Measurements from ENCODE around the gene MYO1D.
"Not testable (repeated sequence)": the region's sequence is repeated elsewhere in the genome, so short reads cannot be mapped to it uniquely, and the experiment has no call there.

Gene MYO1D

GRCh38 chr17:32529604-32530003, 347.3 kb downstream of the MYO1D start:
- no peak for DNase-seq (ENCODE audit: low read depth)

DNA sequence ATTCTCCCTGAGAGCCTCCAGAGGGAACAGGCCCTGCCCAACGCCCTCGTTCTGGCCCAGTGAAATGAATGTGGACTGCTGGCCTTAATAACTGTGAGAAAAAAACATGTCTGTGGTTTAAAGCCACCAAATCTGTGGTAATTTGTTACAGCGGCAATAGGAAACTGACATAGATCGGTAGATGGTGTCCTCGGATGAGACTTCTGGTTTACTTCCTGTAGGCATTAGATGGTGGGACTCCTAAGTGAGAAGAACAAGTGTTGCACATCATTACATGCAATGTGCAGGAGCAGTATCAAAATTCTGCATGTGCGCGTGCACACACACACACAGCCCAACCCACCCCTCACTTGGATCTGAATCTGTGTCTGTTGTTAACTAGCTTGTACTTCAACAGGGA, 348.1 kb downstream of the MYO1D start:
- no peak for DNase-seq (ENCODE audit: low read depth)

GRCh38 chr17:32527146-32527545, 349.8 kb downstream of the MYO1D start:
- DNase-seq (ENCODE audit: low read depth), result no peak

DNA sequence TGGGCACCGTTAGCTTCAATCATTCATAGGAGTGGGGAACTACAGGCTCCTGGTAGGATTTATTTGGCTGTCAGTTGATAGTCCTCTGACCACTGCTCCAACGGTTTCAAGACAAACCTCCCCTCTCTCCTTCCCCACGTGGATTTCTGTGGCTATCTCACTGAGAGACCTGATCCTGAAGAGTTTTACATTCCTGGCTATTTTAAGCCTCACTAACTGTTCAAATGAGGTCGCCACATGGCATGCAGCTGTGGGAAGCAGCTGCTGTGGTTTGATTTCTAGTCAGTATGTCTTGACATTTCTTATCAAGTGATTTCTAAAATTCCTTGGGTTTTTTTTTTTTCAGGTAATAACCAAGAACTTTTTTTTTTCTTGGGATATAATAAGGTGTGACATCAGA, 351.8 kb downstream of the MYO1D start:
- DNase-seq (ENCODE audit: low read depth), result no peak

- not testable (repeated sequence) for DNase-seq (ENCODE audit: low read depth)
Observed at GRCh38 chr17:32524553-32524880, 352.4 kb downstream of the MYO1D start.

DNA sequence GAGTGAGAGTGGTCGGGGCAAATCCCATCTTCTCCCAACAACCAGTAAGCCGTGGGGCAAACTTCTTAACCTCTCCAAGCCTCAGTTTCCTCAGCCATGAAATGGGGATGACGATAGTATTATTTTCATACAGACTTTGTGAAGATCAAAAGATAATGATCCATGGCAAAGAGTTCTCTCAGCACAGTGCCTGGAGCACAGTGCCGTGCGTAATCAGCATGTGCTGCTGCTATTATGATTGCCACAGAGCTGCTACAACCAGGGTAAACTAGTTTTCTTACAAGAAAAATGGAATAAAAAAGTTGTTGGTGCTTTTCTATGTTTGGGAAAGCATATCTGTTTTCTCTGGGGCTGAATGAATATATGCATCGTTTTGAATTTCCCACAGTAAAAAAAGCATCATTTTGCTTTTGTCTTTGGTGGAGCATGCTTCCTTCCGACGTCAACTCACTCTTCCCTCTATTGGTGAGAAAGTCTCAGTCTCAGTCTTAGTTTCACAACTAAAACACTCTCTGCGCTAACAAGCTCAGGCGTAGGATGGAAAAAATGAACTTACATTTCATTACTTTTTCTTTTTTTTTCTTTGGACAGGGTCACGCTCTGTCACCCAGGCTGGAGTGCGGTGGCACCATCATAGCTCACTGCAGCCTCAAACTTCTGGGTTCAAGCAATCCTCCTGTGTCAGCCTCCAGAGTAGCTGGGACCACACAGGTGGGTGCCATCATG, 352.9 kb downstream of the MYO1D start:
- no peak for DNase-seq (ENCODE audit: low read depth)

GRCh38 chr17:32523017-32523680, 353.8 kb downstream of the MYO1D start:
- no peak for DNase-seq (ENCODE audit: low read depth)

- DNase-seq (ENCODE audit: low read depth), result no peak
Observed at GRCh38 chr17:32520737-32521404, 356.1 kb downstream of the MYO1D start.

GRCh38 chr17:32520104-32520701, 356.7 kb downstream of the MYO1D start:
- DNase-seq (ENCODE audit: low read depth), result peak; percentile 13

- peak; percentile 33 for DNase-seq (ENCODE audit: low read depth)
Observed at GRCh38 chr17:32519228-32520103, 357.5 kb downstream of the MYO1D start.

GRCh38 chr17:32518646-32519227, 358.2 kb downstream of the MYO1D start:
- no peak for DNase-seq (ENCODE audit: low read depth)

- DNase-seq (ENCODE audit: low read depth), result no peak
Observed at GRCh38 chr17:32517982-32518381, 358.9 kb downstream of the MYO1D start.

DNA sequence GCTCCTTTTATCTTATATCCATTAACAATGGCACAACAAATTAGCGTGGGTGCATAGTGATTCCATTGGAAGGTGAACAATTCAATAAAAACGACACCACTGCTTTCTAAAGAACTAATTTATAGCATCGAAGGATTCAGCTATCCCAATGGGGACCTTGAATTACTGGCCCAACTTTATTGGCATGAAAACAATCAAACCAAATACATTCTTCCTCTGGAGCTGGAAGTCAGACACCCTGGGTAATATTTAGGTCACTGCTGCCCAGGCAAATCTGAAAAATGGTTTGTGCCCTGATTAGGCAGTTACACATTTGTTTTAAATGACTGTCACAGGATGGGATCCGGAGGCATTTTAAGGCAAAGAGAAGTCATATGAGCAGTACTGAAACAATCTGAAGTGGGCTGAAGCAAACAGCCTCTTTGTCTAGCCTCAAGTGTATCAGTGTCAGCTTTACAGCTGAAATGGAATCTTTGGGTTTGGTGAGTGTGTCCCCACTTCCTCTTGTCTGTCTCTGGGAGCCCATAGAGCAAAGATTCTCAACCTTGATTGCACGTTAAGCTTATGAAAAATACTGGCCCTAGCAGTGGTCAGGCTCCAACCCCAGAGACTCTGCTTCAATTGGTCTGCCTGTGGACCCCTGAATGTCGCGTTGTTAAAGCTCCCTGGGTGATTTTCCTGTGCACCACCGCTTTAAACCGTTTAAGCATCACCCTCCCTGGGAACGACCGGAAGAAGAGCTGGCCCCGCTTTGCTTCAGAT, 359.8 kb downstream of the MYO1D start:
- no peak for DNase-seq (ENCODE audit: low read depth)

- no peak for DNase-seq (ENCODE audit: low read depth)
Observed at GRCh38 chr17:32516450-32516849, 360.5 kb downstream of the MYO1D start.

DNA sequence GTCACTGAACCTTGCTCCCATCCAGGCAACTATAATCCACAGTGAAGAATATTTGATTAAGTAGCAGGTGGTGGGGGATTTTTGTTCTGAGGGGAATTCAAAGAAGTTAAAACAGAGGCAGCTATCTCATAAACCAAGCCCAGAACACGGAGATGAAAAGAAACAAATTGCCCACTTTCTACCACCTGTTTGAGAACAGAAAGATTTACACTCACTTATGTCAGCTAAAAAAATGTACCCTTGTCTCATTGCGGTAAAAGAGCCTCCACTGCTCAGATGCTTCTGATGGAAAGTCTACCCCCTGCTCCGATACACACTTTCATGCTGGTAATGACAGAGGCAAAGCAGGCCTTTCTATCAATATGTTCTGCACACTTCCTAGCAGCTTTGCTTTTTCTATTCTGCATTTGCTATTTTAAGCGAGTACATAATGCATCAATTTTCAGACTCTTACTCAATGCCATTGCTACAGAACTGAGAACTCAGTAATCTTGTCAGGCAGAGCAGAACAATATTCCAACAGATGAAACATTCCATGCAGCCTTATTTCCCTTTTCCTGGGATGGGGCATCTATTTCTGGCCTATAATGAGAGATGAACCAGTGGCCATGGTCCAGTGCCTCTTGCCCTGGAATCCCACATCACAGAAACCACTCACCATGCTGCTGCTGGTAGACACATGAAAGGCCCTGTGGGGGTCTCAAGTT, 361.1 kb downstream of the MYO1D start:
- no peak for DNase-seq (ENCODE audit: low read depth)

- DNase-seq (ENCODE audit: low read depth), result no peak
Observed at GRCh38 chr17:32514606-32515005, 362.3 kb downstream of the MYO1D start.

- no peak for DNase-seq (ENCODE audit: low read depth)
Observed at GRCh38 chr17:32513579-32513978, 363.3 kb downstream of the MYO1D start.

GRCh38 chr17:32512328-32512727, 364.6 kb downstream of the MYO1D start:
- no peak for DNase-seq (ENCODE audit: low read depth)

- DNase-seq (ENCODE audit: low read depth), result no peak
Observed at GRCh38 chr17:32510466-32510865, 366.5 kb downstream of the MYO1D start.

GRCh38 chr17:32508926-32509325, 368.0 kb downstream of the MYO1D start:
- no peak for DNase-seq (ENCODE audit: low read depth)
